Anterior cingulate cortex (tissue), 58 donors: Measurements from ENCODE around the gene PHACTR3.

Experiments used
- DNase-seq, 58 donors: peaks; one replicate each; lab custom pipeline; 2025; lab: John Stamatoyannopoulos, UW

The PHACTR3 gene

GRCh38 chr20:59804871-59805665 is 200.7 kb downstream of the PHACTR3 start:
- DNase-seq = no peak

GRCh38 chr20:59805786-59806577 is 201.6 kb downstream of the PHACTR3 start:
- DNase-seq = no peak

- DNase-seq = no peak
These were observed 202.2 kb downstream of the PHACTR3 start for GRCh38 chr20:59806578-59806975.

GRCh38 chr20:59807909-59808728 is 203.8 kb downstream of the PHACTR3 start:
- DNase-seq = no peak

DNA sequence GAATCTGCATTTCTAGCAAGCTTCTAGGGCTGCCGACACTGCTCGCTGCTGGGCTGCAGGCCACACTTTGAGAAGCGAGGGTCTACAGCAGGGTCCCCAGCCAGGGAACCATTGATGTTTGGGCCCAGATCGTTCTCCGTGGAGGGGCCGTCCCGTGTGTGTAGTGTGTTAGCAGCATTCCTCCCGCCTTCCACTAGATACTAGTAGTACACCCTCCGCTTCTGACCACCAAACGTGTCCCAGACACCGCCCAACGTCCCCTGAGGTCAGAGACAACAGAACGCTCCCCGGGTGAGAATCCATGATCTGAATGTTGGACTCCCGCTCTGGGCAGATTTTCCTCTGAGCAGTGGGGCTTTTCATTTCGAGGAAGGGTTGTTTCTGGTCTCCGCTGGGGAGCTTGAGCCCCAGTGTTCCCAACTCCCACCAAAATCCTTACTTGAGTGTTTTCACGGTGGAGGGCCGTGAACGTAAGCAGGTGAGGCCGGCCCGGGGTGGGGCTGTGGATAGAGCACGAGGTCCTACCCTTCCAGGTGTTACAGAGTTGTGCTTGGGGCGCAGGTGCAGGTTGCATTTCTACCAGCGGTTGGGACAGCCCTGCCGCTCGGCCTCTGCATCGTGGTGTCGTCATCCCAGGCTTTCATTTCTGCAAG is 204.5 kb downstream of the PHACTR3 start:
- no peak for DNase-seq

GRCh38 chr20:59809630-59810448 is 205.5 kb downstream of the PHACTR3 start:
- DNase-seq = no peak

DNA sequence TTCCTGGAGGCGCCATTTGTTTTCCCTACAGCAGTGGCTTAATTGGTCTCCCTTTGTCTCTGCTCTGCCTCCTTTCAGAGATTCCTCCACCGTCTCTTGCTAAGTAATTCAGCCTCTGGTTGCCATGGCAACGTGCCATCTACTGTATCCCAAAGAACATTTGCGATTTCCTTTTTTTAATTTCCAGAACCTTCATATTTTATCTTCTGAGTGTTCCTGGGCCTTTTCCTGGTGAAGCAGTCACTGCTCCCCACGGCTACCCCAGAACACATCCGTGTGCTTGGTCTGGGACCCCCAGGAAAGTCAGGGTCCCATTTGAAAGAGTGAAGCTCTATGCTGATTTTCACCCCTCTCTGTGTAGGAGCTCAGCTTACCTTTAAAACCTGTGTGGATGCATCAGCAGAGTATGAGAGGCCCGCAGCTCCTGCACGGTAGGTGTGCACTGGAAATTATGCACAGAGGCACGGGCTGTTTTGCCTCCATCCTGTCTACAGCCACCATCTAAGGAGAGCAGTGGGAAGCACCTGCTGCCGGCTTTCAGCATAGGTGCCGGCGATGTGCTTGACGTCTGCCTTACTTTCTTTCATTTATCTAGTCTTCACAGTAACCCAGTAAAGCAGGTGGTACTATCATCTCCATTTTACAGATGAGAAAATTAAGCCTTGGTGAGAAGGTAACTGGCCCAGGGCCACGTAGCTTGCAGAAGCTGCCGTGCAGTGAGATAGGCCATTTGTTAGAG is 206.3 kb downstream of the PHACTR3 start:
- DNase-seq = peak in 4 of 58 donors; percentile 27 to 60 (median 38)

GRCh38 chr20:59811681-59812171 is 207.4 kb downstream of the PHACTR3 start:
- DNase-seq = no peak

GRCh38 chr20:59812286-59813125 is 208.2 kb downstream of the PHACTR3 start:
- peak in 13 of 58 donors; percentile 22 to 78 (median 48) for DNase-seq

DNA sequence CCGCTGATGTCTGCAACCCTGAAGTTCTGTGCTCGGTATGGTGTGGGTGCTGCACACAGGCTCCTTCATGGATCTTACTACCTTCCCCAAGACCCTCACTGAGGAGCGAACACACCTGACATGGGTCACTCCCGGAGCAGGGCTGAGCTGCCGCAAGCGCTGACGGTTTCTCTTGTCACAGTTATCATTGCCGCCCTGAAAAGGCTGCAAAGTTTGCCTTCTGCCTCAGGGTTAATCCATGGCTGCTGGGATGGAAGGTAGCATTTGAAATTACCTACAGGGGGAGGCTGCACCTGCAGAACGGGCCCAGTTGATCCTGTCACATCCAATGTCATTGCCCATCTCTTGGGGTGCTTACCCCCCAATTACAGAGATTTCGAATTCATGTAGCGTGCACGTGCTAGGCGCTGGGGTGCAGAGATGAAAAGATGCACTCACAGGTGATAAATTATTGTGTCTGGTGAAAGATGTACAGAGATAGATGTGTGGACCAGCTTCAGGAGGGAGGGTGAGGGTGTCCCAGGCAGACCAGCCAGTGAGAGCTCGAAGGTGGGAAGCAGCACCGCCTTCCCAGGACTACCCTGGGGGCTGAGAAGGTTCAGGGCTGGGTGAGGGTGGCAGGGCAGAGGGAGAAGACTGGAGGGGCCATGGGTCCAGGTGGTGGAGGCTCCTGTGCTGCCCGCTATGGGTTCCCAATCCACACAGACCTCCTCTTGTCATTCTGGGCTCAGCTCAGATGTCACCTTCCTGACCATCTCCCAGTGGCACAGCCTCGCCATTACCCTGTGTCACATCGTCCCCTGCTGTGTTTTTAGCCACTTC is 209.0 kb downstream of the PHACTR3 start:
- no peak for DNase-seq

- peak in 1 of 58 donors; percentile 12 for DNase-seq
These were observed 209.9 kb downstream of the PHACTR3 start for GRCh38 chr20:59813948-59814839.

DNA sequence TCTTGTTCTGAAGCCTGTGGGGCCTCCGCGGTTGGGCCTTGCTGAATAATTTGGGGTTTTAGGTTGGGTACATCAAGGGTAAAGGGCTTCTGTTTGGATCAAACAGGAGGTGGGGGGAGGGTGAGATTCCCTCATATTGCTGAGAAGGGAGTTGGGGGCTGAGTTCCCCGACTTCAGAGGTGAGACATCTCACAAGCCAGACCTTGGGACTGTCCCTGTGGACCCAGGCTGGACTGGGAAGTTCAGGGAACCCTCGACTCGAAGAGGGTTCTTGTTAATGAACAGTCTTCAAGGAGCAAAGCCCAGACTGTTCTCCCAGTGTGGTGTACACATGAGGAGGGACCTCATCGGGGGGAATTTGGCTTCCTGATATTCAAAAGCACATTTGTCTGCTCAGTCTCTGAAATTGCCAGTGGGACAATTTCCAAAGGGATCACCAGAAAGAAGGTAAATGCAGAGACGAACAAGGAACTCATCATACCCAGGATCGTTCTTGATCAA is 210.6 kb downstream of the PHACTR3 start:
- no peak for DNase-seq

DNA sequence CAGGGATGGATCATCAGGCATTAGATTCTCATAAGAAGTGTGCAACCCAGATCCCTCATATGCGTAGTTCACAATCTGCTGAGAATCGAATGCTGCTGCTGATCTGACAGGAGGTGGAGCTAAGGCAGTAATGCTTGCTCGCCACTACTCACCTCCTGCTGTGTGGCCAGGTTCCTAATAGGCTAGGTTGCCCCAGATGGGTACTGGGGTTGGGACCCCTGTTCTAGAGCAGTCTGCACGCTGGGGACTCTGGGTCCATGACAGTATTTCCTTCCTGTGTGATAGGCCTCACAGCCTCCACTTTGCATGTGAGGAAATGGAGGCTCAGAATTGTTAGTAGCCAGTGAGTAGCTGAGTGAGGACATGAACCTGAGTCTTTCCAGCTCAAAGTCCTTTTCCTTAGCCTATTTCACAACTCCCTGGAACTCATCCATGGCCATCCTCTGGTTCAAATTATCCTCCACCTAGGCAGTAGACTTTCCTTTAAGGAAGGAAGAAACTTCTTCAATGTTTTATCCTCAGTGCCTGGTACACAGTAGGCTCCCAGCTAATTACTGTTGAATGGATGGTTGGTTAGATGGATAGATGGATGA is 211.9 kb downstream of the PHACTR3 start:
- no peak for DNase-seq

DNA sequence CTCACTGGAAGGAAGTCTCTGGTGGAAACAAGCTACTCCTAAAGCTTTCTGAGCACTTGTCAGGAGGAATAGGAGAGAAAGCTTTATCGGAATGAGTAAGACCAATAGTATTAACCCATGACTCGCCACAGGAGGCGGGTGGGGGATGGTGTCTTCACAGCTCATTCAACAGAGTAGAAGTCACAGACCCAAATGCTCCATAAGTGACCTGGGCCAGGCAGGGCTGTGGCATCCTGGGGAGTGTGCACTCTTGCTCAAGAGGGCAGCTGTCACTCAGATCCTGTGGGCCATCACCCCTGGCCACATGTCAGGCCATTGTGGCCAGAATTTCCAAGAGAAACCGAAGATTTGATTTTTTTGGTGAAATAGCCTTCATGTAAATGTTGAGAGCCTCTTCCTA is 213.1 kb downstream of the PHACTR3 start:
- no peak for DNase-seq
